WTC11 (cell line): ENCODE measurements around the gene BCAS2. TPM values are rescaled to one million over a fixed set of nuclear protein-coding genes. Genes with fewer than 3 reads are reported as not detected.

Experiments
- ATAC-seq: fragments of 200-7000 bp; cut with Tn5 transposase; 2 replicates; pipeline ENCODE4 v1.10.0; 2021; ENCODE audit warnings: mild to moderate bottlenecking, moderate library complexity
- CTCF ChIA-PET: fragments of 300-600 bp; sonication (Branson Sonifier 250); formaldehyde crosslinking; loops from one replicate; lab custom pipeline; 2021; ENCODE audit warnings: antibody characterized with exemption; lab: Charles Lee
- POLR2A ChIA-PET: fragments of 350-600 bp; sonication (Branson Sonifier 250); formaldehyde crosslinking; loops from one replicate; lab custom pipeline; 2021; ENCODE audit warnings: antibody characterized with exemption; lab: Charles Lee
- DNase-seq: peaks from one replicate; pipeline ENCODE4 v3.0.0; 2021; ENCODE audit warnings: low spot score
- H3K27ac Mint-ChIP-seq: 2 replicates; pipeline ENCODE4 v1.8.0; 2021; ENCODE audit warnings: mixed read lengths
- H3K27me3 Mint-ChIP-seq: 2 replicates; pipeline ENCODE4 v1.8.0; 2021; ENCODE audit warnings: low read depth, mild to moderate bottlenecking, moderate library complexity, mixed read lengths
- H3K36me3 Mint-ChIP-seq: 2 replicates; pipeline ENCODE4 v1.8.0; 2021; ENCODE audit warnings: mixed read lengths
- H3K4me1 Mint-ChIP-seq: 2 replicates; pipeline ENCODE4 v1.8.0; 2022; ENCODE audit warnings: mixed read lengths
- H3K4me3 Mint-ChIP-seq: 2 replicates; pipeline ENCODE4 v1.8.0; 2021; ENCODE audit warnings: mild to moderate bottlenecking, moderate library complexity, mixed read lengths
- H3K9me3 Mint-ChIP-seq: 2 replicates; pipeline ENCODE4 v1.8.0; 2021; ENCODE audit warnings: mixed read lengths
- AFF4 ChIP-seq: sonication (generic); formaldehyde crosslinking; IDR thresholded peaks from 2 replicates; pipeline ENCODE4 v1.8.1; 2023; ENCODE audit warnings: mild to moderate bottlenecking, missing genetic modification reagents, borderline replicate concordance
- ATF2 ChIP-seq: sonication (generic); formaldehyde crosslinking; IDR thresholded peaks from 2 replicates; pipeline ENCODE4 v1.8.1; 2022; ENCODE audit warnings: low read depth, missing genetic modification reagents, borderline replicate concordance
- ATF6 ChIP-seq: sonication (generic); formaldehyde crosslinking; IDR thresholded peaks from 2 replicates; pipeline ENCODE4 v1.8.1; 2023; ENCODE audit warnings: mild to moderate bottlenecking, missing genetic modification reagents
- E2F1 ChIP-seq: sonication (generic); formaldehyde crosslinking; IDR thresholded peaks from 2 replicates; pipeline ENCODE4 v1.8.0; 2022; ENCODE audit warnings: mild to moderate bottlenecking, missing genetic modification reagents
- E2F4 ChIP-seq: sonication (generic); formaldehyde crosslinking; IDR thresholded peaks from 2 replicates; pipeline ENCODE4 v1.8.1; 2022; ENCODE audit warnings: low read depth, mild to moderate bottlenecking, moderate library complexity, missing genetic modification reagents, borderline replicate concordance
- E2F5 ChIP-seq: sonication (generic); formaldehyde crosslinking; IDR thresholded peaks from 2 replicates; pipeline ENCODE4 v1.8.1; 2022; ENCODE audit warnings: mild to moderate bottlenecking, moderate library complexity, missing genetic modification reagents
- KAT7 ChIP-seq: sonication (generic); formaldehyde crosslinking; IDR thresholded peaks from 2 replicates; pipeline ENCODE4 v1.8.1; 2023; ENCODE audit warnings: missing genetic modification reagents, mild to moderate bottlenecking, borderline replicate concordance
- MLX ChIP-seq: sonication (generic); formaldehyde crosslinking; IDR thresholded peaks from 2 replicates; pipeline ENCODE4 v1.8.1; 2023; ENCODE audit warnings: mild to moderate bottlenecking, missing genetic modification reagents, moderate library complexity
- MYBL2 ChIP-seq: sonication (generic); formaldehyde crosslinking; IDR thresholded peaks from 2 replicates; pipeline ENCODE4 v1.8.1; 2023; ENCODE audit warnings: mild to moderate bottlenecking, moderate library complexity, missing genetic modification reagents
- OVOL2 ChIP-seq: fragments of 250-450 bp; sonication (Bioruptor Pico); IDR thresholded peaks from 2 replicates; pipeline ENCODE4 v1.9.0; 2021; ENCODE audit warnings: mild to moderate bottlenecking, borderline replicate concordance
- STAT6 ChIP-seq: sonication (generic); formaldehyde crosslinking; conservative IDR thresholded peaks from 2 replicates; pipeline ENCODE4 v1.8.1; 2023; ENCODE audit warnings: mild to moderate bottlenecking, low read depth, missing genetic modification reagents, moderate library complexity
- TEAD4 ChIP-seq: sonication (generic); formaldehyde crosslinking; IDR thresholded peaks from 2 replicates; pipeline ENCODE4 v1.8.0; 2022; ENCODE audit warnings: mild to moderate bottlenecking, missing genetic modification reagents
- ZMAT4 ChIP-seq: fragments of 250-450 bp; sonication (Bioruptor Pico); IDR thresholded peaks from 2 replicates; pipeline ENCODE4 v1.9.0; 2021; ENCODE audit warnings: mild to moderate bottlenecking
- ZNF232 ChIP-seq: sonication (generic); formaldehyde crosslinking; IDR thresholded peaks from 2 replicates; pipeline ENCODE4 v1.8.0; 2022; ENCODE audit warnings: mild to moderate bottlenecking, missing genetic modification reagents
- total RNA-seq: library from RNA; stranded (reverse); gene quantifications from 3 replicates; pipeline ENCODE4 v1.2.3, GENCODE V29; 2021

The BCAS2 gene
- total RNA-seq, 1 experiment from 2014 or later = 39.0 TPM

GRCh38 chr1:114607223-114607622, 25.8 kb upstream of the BCAS2 start (continued):
- TF ChIP-seq AFF4 (CRISPR knock-in tag) = no peak
- TF ChIP-seq, all 79 proteins: peak for 0

GRCh38 chr1:114597949-114598348, 16.5 kb upstream of the BCAS2 start:
- Mint-ChIP-seq H3K36me3 (no peaks in the 10 kb centered on the region; the same call in 1 of the 2 replicates), H3K27ac (no peak overlapping the region)
- POLR2A ChIA-PET = no interaction called here
- TF ChIP-seq E2F4 (CRISPR knock-in tag) = no peak
- TF ChIP-seq MYBL2 (CRISPR knock-in tag) = no peak
- no peak for TF ChIP-seq ZMAT4 (CRISPR knock-in tag)
- TF ChIP-seq ATF6 (CRISPR knock-in tag) = no peak
- no peak for TF ChIP-seq E2F5 (CRISPR knock-in tag)
- no peak for TF ChIP-seq STAT6 (CRISPR knock-in tag)
- no peak for TF ChIP-seq OVOL2 (CRISPR knock-in tag)
- no peak for TF ChIP-seq ATF2
- no peak for TF ChIP-seq AFF4 (CRISPR knock-in tag)
- TF ChIP-seq MLX = no peak
- TF ChIP-seq KAT7 (CRISPR knock-in tag) = no peak
- no peak for TF ChIP-seq TEAD4 (CRISPR knock-in tag)
- TF ChIP-seq ZNF232 = no peak
- no peak for TF ChIP-seq E2F1 (CRISPR knock-in tag)
- TF ChIP-seq, all 79 proteins: peak for 0
- DNase-seq = no peak
- CTCF ChIA-PET = no interaction called here
- no peaks in the 10 kb centered on the region for H3K4me1 Mint-ChIP-seq
- peaks cover 7% of the 10 kb centered on the region for H3K9me3 Mint-ChIP-seq
- no peak overlapping the region for H3K4me3 Mint-ChIP-seq
- no peak for ATAC-seq
- H3K27me3 Mint-ChIP-seq = no peaks in the 10 kb centered on the region
